HepG2 (cell line): ENCODE results near the gene AK9. TPM values are rescaled to one million over a fixed set of nuclear protein-coding genes. Genes with fewer than 3 reads are reported as not detected.
A peak's percentile ranks its signal among the peaks of the same experiment; 100 is the strongest.

ENCODE experiments used
- ATAC-seq: fragments of 200-7000 bp; cut with Tn5 transposase; 3 replicates; pipeline ENCODE4 v1.9.1; 2020; ENCODE audit warnings: mild to moderate bottlenecking, moderate library complexity
- BruUV-seq: library from RNA; stranded (reverse); fragments of 400-500 nt; replicated peaks from 2 replicates; lab custom pipeline; 2021; lab: Mats Ljungman, UMichigan
- CTCF ChIA-PET: fragments of 300-600 bp; formaldehyde crosslinking; extraction: SDS; loops from one replicate; lab custom pipeline; 2021; ENCODE audit warnings: low total read pairs, inconsistent platforms, low intra/inter-chr PET ratio; lab: Yijun Ruan, JAX
- POLR2A ChIA-PET: fragments of 350-600 bp; sonication (Branson Sonifier 250); formaldehyde crosslinking; loops from one replicate; lab custom pipeline; 2020; ENCODE audit warnings: antibody characterized with exemption, inconsistent platforms; lab: Yijun Ruan, JAX
- DNase-seq: peaks from one replicate; pipeline ENCODE4 v3.0.0-alpha.2; 2015; ENCODE audit warnings: low spot score
- FAIRE-seq: peaks from 3 replicates; lab custom pipeline; 2011; peaks lifted over from hg19 to GRCh38; lab: Jason Lieb, UNC
- H2AFZ ChIP-seq: one replicate; pipeline ENCODE4 v1.6.1; 2011; ENCODE audit warnings: low read length, inconsistent platforms
- H3K27ac ChIP-seq: fragments of 300-600 bp; 3 replicates; pipeline ENCODE4 v1.8.0; 2011; ENCODE audit warnings: mixed run types, mild to moderate bottlenecking, mixed read lengths, low read length, inconsistent platforms; ENCODE audit not compliant: insufficient read depth; ENCODE audit errors: extremely low read length
- H3K27me3 ChIP-seq, 2 experiments: fragments of 200-600 bp in 1 of 2; 2 replicates in 1 of 2; 3 replicates in 1 of 2; pipeline versions ENCODE4 v1.6.0 to v1.8.0; 2011; ENCODE audit warnings: low read length in 2 of 2, mild to moderate bottlenecking in 2 of 2, moderate library complexity in 2 of 2, inconsistent platforms in 1 of 2; ENCODE audit not compliant: insufficient read depth in 2 of 2, control insufficient read depth in 1 of 2
- H3K36me3 ChIP-seq, 2 experiments: fragments of 200-600 bp in 1 of 2; replicated peaks in 1 of 2; 2 replicates in 1 of 2; 3 replicates in 1 of 2; pipeline versions ENCODE4 v1.5.1 to v1.8.0; 2011; ENCODE audit warnings: low read length in 2 of 2, inconsistent platforms in 1 of 2; ENCODE audit not compliant: insufficient read depth in 2 of 2, control insufficient read depth in 1 of 2
- H3K4me1 ChIP-seq: 2 replicates; pipeline ENCODE4 v1.5.1; 2012; ENCODE audit warnings: low read length, inconsistent platforms; ENCODE audit not compliant: insufficient read depth
- H3K4me2 ChIP-seq: 2 replicates; pipeline ENCODE4 v1.6.0; 2011; ENCODE audit warnings: low read depth, low read length, inconsistent platforms
- H3K4me3 ChIP-seq, 3 experiments: fragments of 200-600 bp in 1 of 3; sonication (generic), shearing (Covaris generic) in 1 of 3; replicated peaks in 1 of 3; 2 replicates each; pipeline ENCODE4 v1.5.1; 2011 to 2016; ENCODE audit warnings: low read length in 3 of 3, inconsistent platforms in 2 of 3, low read depth in 2 of 3, mild to moderate bottlenecking in 2 of 3, control low read depth in 1 of 3, mixed read lengths in 1 of 3; ENCODE audit not compliant: insufficient read depth in 1 of 3
- H3K79me2 ChIP-seq: one replicate; pipeline ENCODE4 v1.6.1; 2011; ENCODE audit warnings: low read length, inconsistent platforms; ENCODE audit not compliant: insufficient read depth
- H3K9ac ChIP-seq: 2 replicates; pipeline ENCODE4 v1.6.0; 2011; ENCODE audit warnings: mild to moderate bottlenecking, low read depth, low read length, inconsistent platforms; ENCODE audit not compliant: insufficient read depth
- H3K9me3 ChIP-seq: 2 replicates; pipeline ENCODE4 v1.5.1; 2012; ENCODE audit warnings: mild to moderate bottlenecking, low read length
- H4K20me1 ChIP-seq: 2 replicates; pipeline ENCODE4 v1.6.0; 2011; ENCODE audit warnings: inconsistent platforms, mild to moderate bottlenecking, low read length, moderate library complexity; ENCODE audit not compliant: insufficient read depth
- ATF7 ChIP-seq, 2 experiments: fragments of 450-650 bp in 1 of 2; sonication (generic) in 1 of 2; formaldehyde crosslinking in 1 of 2; IDR thresholded peaks; 2 replicates each; pipeline versions ENCODE4 v1.4.0 to v1.6.1; 2016 to 2020; ENCODE audit warnings: antibody characterized with exemption in 1 of 2, mild to moderate bottlenecking in 1 of 2, missing genetic modification reagents in 1 of 2
- CC2D1A ChIP-seq: sonication (generic); formaldehyde crosslinking; IDR thresholded peaks from 2 replicates; pipeline ENCODE4 v1.8.1; 2023; ENCODE audit warnings: mild to moderate bottlenecking, missing genetic modification reagents
- FOXA1 ChIP-seq, 2 experiments: fragments of 450-650 bp in 1 of 2; sonication (generic) in 1 of 2; formaldehyde crosslinking in 1 of 2; IDR thresholded peaks; 2 replicates each; pipeline versions ENCODE4 v1.4.0 to v1.6.1; 2016 to 2020; ENCODE audit warnings: missing genetic modification reagents in 1 of 2
- HDAC6 ChIP-seq: fragments of 200-600 bp; sonication (generic); IDR thresholded peaks from 2 replicates; pipeline ENCODE4 v1.7.0; 2017; ENCODE audit warnings: mild to moderate bottlenecking, antibody characterized with exemption, low read length, low read depth
- KAT8 ChIP-seq: IDR thresholded peaks from 2 replicates; pipeline ENCODE4 v1.6.1; 2016; ENCODE audit warnings: missing genetic modification reagents, missing compliant biosample characterization
- KLF12 ChIP-seq: sonication (generic); formaldehyde crosslinking; IDR thresholded peaks from 2 replicates; pipeline ENCODE4 v1.4.0; 2020; ENCODE audit warnings: missing genetic modification reagents, borderline replicate concordance
- KLF13 ChIP-seq: sonication (generic); formaldehyde crosslinking; IDR thresholded peaks from 2 replicates; pipeline ENCODE4 v1.4.0; 2020; ENCODE audit warnings: mild to moderate bottlenecking, missing genetic modification reagents
- ZBTB21 ChIP-seq: sonication (generic); formaldehyde crosslinking; IDR thresholded peaks from 2 replicates; pipeline ENCODE4 v1.4.0; 2020; ENCODE audit warnings: missing genetic modification reagents
- ZNF20 ChIP-seq: sonication (generic); formaldehyde crosslinking; IDR thresholded peaks from 2 replicates; pipeline ENCODE4 v1.4.0; 2020; ENCODE audit warnings: mild to moderate bottlenecking, moderate library complexity, missing genetic modification reagents
- ZNF317 ChIP-seq: sonication (generic); formaldehyde crosslinking; IDR thresholded peaks from 2 replicates; pipeline ENCODE4 v1.5.0; 2020; ENCODE audit warnings: mild to moderate bottlenecking, missing genetic modification reagents
- ZNF570 ChIP-seq: sonication (generic); formaldehyde crosslinking; IDR thresholded peaks from 2 replicates; pipeline ENCODE4 v1.4.0; 2020; ENCODE audit warnings: mild to moderate bottlenecking, missing genetic modification reagents, borderline replicate concordance
- ZNF709 ChIP-seq: sonication (generic); formaldehyde crosslinking; IDR thresholded peaks from 2 replicates; pipeline ENCODE4 v1.5.0; 2020; ENCODE audit warnings: mild to moderate bottlenecking, missing genetic modification reagents
- ZSCAN20 ChIP-seq: sonication (generic); formaldehyde crosslinking; IDR thresholded peaks from 2 replicates; pipeline ENCODE4 v1.4.0; 2020; ENCODE audit warnings: missing genetic modification reagents, mild to moderate bottlenecking, borderline replicate concordance
- WGBS: methylation state at CpG from one replicate; pipeline ENCODE4 v1.1.6; 2017; ENCODE audit warnings: low lambda C conversion rate; 5-methylcytosine and 5-hydroxymethylcytosine counted together
- in situ Hi-C: cut with HindIII; loops from 2 replicates; pipeline ENCODE4 v1.10.0; 2017; ENCODE audit warnings: low pct_unique_long_range_greater_than_20kb; ENCODE audit not compliant: extremely low pct_ligation_motif_present
- intact Hi-C: fragments of 100-400 bp; cut with micrococcal nuclease; formaldehyde crosslinking; loops from one replicate; pipeline ENCODE4 v1.10.0; 2022; ENCODE audit not compliant: unreplicated experiment
- polyA plus RNA-seq, 8 experiments: library from polyadenylated mRNA; depleted of rRNA in 3 of 8; stranded (reverse) in 7 of 8; unstranded in 1 of 8; fragments of >200 nt; fragmentation: Illumina TruSeq in 4 of 8; extraction: Trizol in 4 of 8; gene quantifications; 2 replicates each; pipeline versions ENCODE4 v1.2.1 to v1.2.3, GENCODE V29; 2011 to 2016; ENCODE audit warnings: low read depth in 4 of 8, missing spikeins in 1 of 8, mixed read lengths in 1 of 8; ENCODE audit not compliant: insufficient read depth in 1 of 8
- total RNA-seq, 5 experiments: library from RNA; depleted of rRNA; stranded (reverse); fragments of >200 nt; fragmentation: Illumina TruSeq; extraction: Trizol; gene quantifications; 2 replicates each; pipeline ENCODE4 v1.2.3, GENCODE V29; 2016; ENCODE audit warnings: low read depth in 1 of 5
- TF ChIP-seq, protein P1 (sequence below): sonication (generic); formaldehyde crosslinking; IDR thresholded peaks from 2 replicates; pipeline ENCODE4 v1.9.0; 2021; ENCODE audit warnings: missing genetic modification reagents, borderline replicate concordance
- TF ChIP-seq, protein P2 (sequence below): sonication (generic); formaldehyde crosslinking; conservative IDR thresholded peaks from 2 replicates; pipeline ENCODE4 v1.8.0; 2022; ENCODE audit warnings: missing genetic modification reagents

The AK9 gene
- total and polyA plus RNA-seq, 2 of the 13 experiments (the other 11 are each of a cell fraction or from before 2014, with no cell fraction given): 3.2 to 4.8 TPM

DNA sequence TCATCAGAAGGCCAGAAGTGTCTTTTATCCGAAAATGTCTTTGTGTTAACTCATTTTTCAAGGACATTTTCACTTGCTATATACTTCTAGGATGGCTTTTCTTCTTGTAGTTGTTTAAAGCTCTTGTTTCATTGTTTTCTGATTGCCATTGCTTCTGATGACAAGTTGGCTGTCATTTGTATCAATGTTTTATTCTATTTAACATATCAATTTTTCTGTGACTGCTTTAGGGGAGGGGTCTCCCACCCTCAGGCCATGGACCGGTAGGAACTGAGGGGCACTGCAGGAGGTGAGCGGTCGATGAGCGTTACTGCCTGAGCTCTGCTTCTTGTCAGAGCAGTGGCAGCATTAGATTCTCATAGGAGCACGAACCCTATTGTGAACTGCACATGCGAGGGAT, 65.8 kb downstream of the AK9 start:
- CTCF ChIA-PET: no interaction called here
- Histone ChIP-seq H3K4me3 (no peak overlapping the region), H3K9ac (no peak overlapping the region), H3K4me2 (no peak overlapping the region), H3K36me3 (no peaks in the 10 kb centered on the region), H3K27me3 (no peaks in the 10 kb centered on the region), H3K4me1 (peaks cover 4% of the 10 kb centered on the region; the same call in 1 of the 2 replicates), H3K27ac (no peak overlapping the region), H3K9me3 (no peaks in the 10 kb centered on the region), H2AFZ (no peak overlapping the region), H4K20me1 (no peaks in the 10 kb centered on the region), H3K79me2 (no peaks in the 10 kb centered on the region)
- in situ Hi-C loops (no loop called here), intact Hi-C loops (no loop called here)
- TF ChIP-seq ZNF20 (no peak), CC2D1A (CRISPR knock-in tag) (no peak), KLF13 (CRISPR knock-in tag) (no peak), ZNF317 (peak; percentile 65; the same call in 1 of the 2 replicates)
- DNase-seq (no peak), FAIRE-seq (no peak), ATAC-seq (no peak)
- POLR2A ChIA-PET: no interaction called here
- no TSS peak for BruUV-seq
- WGBS: 44% methylated on average over 7 of the region's 7 CpGs

DNA sequence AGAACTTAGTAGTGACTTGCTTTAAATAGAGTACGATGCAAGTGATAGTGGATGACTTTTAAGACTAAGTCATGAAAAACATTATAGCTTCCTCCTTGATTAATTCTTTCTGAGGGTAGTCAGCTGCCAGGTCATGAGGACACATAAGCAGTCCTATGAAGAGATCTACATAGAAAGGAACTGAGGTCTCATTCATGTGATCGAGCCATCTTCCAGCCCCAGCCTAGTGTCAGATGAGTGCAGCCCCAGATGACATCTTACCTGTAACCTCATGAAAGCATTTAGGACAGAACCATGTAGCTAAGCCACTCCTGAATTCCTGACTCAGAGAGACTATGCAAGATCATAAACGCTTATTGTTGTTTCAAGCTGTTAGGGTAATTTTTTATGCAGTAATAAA, 67.7 kb downstream of the AK9 start:
- no peaks in the 10 kb centered on the region for H3K9me3 ChIP-seq
- ATAC-seq (no peak), FAIRE-seq (no peak), DNase-seq (no peak)
- H3K4me3 ChIP-seq: no peak overlapping the region
- ChIA-PET POLR2A (no interaction called here), CTCF (no interaction called here)
- peaks cover 4% of the 10 kb centered on the region; the same call in 1 of the 2 replicates for H3K4me1 ChIP-seq
- no peak overlapping the region for H3K9ac ChIP-seq
- no TSS peak for BruUV-seq
- intact Hi-C loops: no loop called here
- H3K27me3 ChIP-seq: no peaks in the 10 kb centered on the region
- no peak overlapping the region for H2AFZ ChIP-seq
- H4K20me1 ChIP-seq: no peaks in the 10 kb centered on the region
- H3K4me2 ChIP-seq: no peak overlapping the region
- 0% methylated on average over 3 of the region's 3 CpGs for WGBS
- no peaks in the 10 kb centered on the region for H3K36me3 ChIP-seq
- in situ Hi-C loops: no loop called here
- H3K27ac ChIP-seq: no peak overlapping the region
- H3K79me2 ChIP-seq: no peaks in the 10 kb centered on the region
- TF ChIP-seq KAT8 (CRISPR knock-in tag) (no peak), ZBTB21 (CRISPR knock-in tag) (no peak), KLF12 (CRISPR knock-in tag) (no peak), ZNF709 (CRISPR knock-in tag) (no peak), ZNF570 (no peak), ATF7 (IDR thresholded peaks at IDR 0.05) (no peak), ATF7 (CRISPR knock-in tag; IDR thresholded peaks at IDR 0.05) (no peak), HDAC6 (no peak), FOXA1 (IDR thresholded peaks at IDR 0.05) (no peak), FOXA1 (CRISPR knock-in tag; IDR thresholded peaks at IDR 0.05) (no peak), ZSCAN20 (CRISPR knock-in tag) (no peak)
- TF ChIP-seq, protein P1, sequence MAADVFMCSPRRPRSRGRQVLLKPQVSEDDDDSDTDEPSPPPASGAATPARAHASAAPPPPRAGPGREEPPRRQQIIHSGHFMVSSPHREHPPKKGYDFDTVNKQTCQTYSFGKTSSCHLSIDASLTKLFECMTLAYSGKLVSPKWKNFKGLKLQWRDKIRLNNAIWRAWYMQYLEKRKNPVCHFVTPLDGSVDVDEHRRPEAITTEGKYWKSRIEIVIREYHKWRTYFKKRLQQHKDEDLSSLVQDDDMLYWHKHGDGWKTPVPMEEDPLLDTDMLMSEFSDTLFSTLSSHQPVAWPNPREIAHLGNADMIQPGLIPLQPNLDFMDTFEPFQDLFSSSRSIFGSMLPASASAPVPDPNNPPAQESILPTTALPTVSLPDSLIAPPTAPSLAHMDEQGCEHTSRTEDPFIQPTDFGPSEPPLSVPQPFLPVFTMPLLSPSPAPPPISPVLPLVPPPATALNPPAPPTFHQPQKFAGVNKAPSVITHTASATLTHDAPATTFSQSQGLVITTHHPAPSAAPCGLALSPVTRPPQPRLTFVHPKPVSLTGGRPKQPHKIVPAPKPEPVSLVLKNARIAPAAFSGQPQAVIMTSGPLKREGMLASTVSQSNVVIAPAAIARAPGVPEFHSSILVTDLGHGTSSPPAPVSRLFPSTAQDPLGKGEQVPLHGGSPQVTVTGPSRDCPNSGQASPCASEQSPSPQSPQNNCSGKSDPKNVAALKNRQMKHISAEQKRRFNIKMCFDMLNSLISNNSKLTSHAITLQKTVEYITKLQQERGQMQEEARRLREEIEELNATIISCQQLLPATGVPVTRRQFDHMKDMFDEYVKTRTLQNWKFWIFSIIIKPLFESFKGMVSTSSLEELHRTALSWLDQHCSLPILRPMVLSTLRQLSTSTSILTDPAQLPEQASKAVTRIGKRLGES (CRISPR knock-in tag): no peak
- TF ChIP-seq, protein P2, sequence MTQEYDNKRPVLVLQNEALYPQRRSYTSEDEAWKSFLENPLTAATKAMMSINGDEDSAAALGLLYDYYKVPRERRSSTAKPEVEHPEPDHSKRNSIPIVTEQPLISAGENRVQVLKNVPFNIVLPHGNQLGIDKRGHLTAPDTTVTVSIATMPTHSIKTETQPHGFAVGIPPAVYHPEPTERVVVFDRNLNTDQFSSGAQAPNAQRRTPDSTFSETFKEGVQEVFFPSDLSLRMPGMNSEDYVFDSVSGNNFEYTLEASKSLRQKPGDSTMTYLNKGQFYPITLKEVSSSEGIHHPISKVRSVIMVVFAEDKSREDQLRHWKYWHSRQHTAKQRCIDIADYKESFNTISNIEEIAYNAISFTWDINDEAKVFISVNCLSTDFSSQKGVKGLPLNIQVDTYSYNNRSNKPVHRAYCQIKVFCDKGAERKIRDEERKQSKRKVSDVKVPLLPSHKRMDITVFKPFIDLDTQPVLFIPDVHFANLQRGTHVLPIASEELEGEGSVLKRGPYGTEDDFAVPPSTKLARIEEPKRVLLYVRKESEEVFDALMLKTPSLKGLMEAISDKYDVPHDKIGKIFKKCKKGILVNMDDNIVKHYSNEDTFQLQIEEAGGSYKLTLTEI: no peak
